Measurements from ENCODE around the gene GBE1. TPM values are rescaled to one million over a fixed set of nuclear protein-coding genes. Genes with fewer than 3 reads are reported as not detected.

Gene GBE1
- total RNA-seq, 2 donors from 2014 or later, result 9.6 to 15.8 TPM

DNA sequence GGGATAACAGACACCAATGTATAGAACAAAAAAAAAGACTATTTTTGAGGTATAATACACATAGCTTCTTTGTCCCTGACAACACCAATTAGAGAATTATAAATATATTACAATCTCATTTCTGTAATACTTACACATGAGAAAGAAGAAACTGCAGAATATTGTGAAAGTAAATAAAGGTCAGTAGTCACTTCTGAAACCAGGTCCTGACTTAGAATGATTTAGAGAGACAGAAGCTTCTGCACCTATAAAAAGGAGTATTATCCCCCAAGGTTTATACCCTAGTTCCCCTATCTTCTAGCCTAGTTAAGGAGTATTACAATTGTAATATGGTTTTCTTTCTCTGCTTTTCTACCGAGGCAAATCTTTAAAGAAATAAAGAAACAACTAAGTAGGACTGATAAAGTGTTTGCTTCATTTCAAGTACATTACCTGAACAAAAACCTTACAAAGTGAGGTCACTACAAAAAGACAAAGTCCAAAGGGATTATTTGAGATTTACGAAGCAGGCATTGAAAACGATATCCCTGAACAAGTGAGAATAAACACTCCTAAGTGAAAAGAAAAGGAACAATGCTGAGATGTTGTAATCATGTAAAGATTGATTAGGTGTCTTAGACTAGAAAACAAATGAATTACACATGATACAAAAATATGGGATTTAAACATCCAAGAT, 103.0 kb downstream of the GBE1 start:
- ATAC-seq, result no peak
- no peak for DNase-seq
- Histone ChIP-seq H3K4me1 (no peaks in the 10 kb centered on the region), H3K27me3 (no peaks in the 10 kb centered on the region), H3K4me3 (no peak overlapping the region), H3K27ac (no peak overlapping the region), H3K36me3 (replicated peaks in 1 of 2; ENCODE audit: insufficient read depth in 1 of 2, low read depth in 2 of 2) (no peaks in the 10 kb centered on the region), H3K9me3 (no peaks in the 10 kb centered on the region)
- intact Hi-C loops (cut with DNase I), result no loop called here
- 25% methylated on average over 3 of the region's 3 CpGs for WGBS, 2 donors
- TF ChIP-seq POLR2A (IDR thresholded peaks at IDR 0.05), result no peak
- TF ChIP-seq, protein P1, sequence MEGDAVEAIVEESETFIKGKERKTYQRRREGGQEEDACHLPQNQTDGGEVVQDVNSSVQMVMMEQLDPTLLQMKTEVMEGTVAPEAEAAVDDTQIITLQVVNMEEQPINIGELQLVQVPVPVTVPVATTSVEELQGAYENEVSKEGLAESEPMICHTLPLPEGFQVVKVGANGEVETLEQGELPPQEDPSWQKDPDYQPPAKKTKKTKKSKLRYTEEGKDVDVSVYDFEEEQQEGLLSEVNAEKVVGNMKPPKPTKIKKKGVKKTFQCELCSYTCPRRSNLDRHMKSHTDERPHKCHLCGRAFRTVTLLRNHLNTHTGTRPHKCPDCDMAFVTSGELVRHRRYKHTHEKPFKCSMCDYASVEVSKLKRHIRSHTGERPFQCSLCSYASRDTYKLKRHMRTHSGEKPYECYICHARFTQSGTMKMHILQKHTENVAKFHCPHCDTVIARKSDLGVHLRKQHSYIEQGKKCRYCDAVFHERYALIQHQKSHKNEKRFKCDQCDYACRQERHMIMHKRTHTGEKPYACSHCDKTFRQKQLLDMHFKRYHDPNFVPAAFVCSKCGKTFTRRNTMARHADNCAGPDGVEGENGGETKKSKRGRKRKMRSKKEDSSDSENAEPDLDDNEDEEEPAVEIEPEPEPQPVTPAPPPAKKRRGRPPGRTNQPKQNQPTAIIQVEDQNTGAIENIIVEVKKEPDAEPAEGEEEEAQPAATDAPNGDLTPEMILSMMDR (IDR thresholded peaks at IDR 0.05), result no peak

DNA sequence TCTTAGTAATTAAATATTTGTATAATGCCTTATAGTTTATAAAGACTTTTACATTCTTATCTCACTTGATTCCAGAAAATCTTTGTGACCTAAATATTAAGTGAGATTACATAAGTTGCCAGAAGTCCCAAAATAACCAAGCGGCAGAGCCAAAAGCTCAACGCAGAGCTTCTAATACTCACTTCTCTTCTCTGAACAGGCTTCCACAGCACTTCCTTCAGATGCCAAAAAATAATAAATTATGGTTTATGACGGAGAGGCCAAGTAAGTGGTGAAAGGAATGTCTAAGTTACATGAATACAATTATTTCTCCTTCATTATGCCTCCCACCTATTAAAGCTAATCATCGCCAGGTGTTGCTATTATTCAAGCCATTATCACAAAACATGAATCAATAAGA, 110.3 kb downstream of the GBE1 start:
- H3K36me3 ChIP-seq (replicated peaks in 1 of 2; ENCODE audit: insufficient read depth in 1 of 2, low read depth in 2 of 2), result no peaks in the 10 kb centered on the region
- no peaks in the 10 kb centered on the region for H3K4me1 ChIP-seq
- ATAC-seq, result no peak
- H3K4me3 ChIP-seq, result no peak overlapping the region
- intact Hi-C loops (cut with DNase I), result no loop called here
- no peak for DNase-seq
- TF ChIP-seq POLR2A (IDR thresholded peaks at IDR 0.05), result no peak
- TF ChIP-seq, protein P1 (IDR thresholded peaks at IDR 0.05), result no peak
- 64 to 70% methylated on average over 4 of the region's 4 CpGs for WGBS, 2 donors
- no peaks in the 10 kb centered on the region for H3K9me3 ChIP-seq
- no peaks in the 10 kb centered on the region for H3K27me3 ChIP-seq
- H3K27ac ChIP-seq, result no peak overlapping the region

DNA sequence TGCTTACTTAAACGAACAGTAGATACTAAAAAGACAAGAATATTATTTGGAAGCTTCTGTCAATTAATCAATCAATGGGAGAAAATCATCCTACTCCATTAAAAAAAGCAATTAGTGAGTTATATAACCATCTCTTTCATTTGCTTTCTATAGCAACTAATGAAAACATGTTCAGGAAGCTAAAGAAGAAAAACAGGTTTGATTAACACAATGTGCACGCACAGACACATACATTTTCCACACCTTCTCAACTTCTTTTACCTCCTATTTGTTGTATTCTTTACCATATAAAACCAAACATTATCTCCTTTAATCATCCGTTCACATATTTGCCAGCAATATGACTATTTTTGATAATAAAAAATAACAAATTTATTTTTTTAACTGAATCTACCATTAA, 111.3 kb downstream of the GBE1 start:
- no peak for ATAC-seq
- intact Hi-C loops (cut with DNase I), result no loop called here
- Histone ChIP-seq H3K36me3 (replicated peaks in 1 of 2; ENCODE audit: insufficient read depth in 1 of 2, low read depth in 2 of 2) (peaks cover 0 to 1% of the 10 kb centered on the region in 2 donors), H3K27ac (no peak overlapping the region), H3K27me3 (no peaks in the 10 kb centered on the region), H3K9me3 (no peaks in the 10 kb centered on the region), H3K4me1 (no peaks in the 10 kb centered on the region), H3K4me3 (no peak overlapping the region)
- WGBS, 2 donors, result 87 to 89% methylated on average over 3 of the region's 3 CpGs
- TF ChIP-seq, protein P1 (IDR thresholded peaks at IDR 0.05), result no peak
- TF ChIP-seq POLR2A (IDR thresholded peaks at IDR 0.05), result no peak
- DNase-seq, result no peak

DNA sequence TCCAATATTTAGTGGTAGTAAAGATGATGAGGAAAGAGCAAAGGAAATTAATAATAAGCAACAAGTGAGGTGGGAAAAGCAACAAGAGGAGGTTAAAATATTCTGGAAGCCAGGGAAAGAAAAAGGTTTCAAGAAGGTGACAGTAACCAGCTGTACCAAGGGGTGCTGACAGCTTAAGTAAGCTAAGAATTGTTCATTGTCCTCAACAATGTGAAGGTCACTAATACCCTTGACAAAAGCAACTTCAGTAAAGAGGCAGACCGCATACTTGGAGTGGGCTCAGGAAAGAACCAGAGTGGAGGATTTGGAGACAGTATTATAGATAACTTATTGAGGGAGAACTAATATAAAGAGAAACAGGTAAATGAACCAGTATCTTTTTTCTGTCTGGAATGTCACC, 116.2 kb downstream of the GBE1 start:
- intact Hi-C loops (cut with DNase I), result no loop called here
- H3K36me3 ChIP-seq (replicated peaks in 1 of 2; ENCODE audit: insufficient read depth in 1 of 2, low read depth in 2 of 2), result peaks cover 0 to 1% of the 10 kb centered on the region in 2 donors

More for the DNA sequence above, 116.2 kb downstream of the GBE1 start:
- H3K9me3 ChIP-seq, result no peaks in the 10 kb centered on the region
- WGBS, 2 donors, result 90% methylated on average over 1 of the region's 1 CpG
- no peak for DNase-seq
- no peak overlapping the region for H3K27ac ChIP-seq
- no peak overlapping the region for H3K4me3 ChIP-seq
- H3K27me3 ChIP-seq, result no peaks in the 10 kb centered on the region
- no peak for ATAC-seq
- no peak for TF ChIP-seq POLR2A (IDR thresholded peaks at IDR 0.05)
- TF ChIP-seq, protein P1 (IDR thresholded peaks at IDR 0.05), result no peak
- no peaks in the 10 kb centered on the region for H3K4me1 ChIP-seq

Measured in body of pancreas (tissue), 4 donors.